Natural killer cell (primary cell): Measurements from ENCODE around the gene PPM1L. TPM values are rescaled to one million over a fixed set of nuclear protein-coding genes. Genes with fewer than 3 reads are reported as not detected.

Experiments used
- ATAC-seq, 3 donors: fragments of 150-1000 bp in 2 of 3; fragments of 200-7000 bp in 1 of 3; cut with Tn5 transposase; 1 replicate in 1 of 3; 2 replicates in 2 of 3; pipeline ENCODE4 v1.10.0; 2021; ENCODE audit warnings: mild to moderate bottlenecking in 2 of 3, moderate library complexity in 2 of 3
- DNase-seq, 2 donors: peaks; one replicate each; pipeline versions ENCODE4 v3.0.0 to v3.0.0-alpha.2; 2013 to 2021; ENCODE audit warnings: mixed read lengths in 1 of 2
- H3K27ac ChIP-seq: one replicate; pipeline ENCODE4 v1.5.1; 2013; ENCODE audit warnings: mild to moderate bottlenecking, low read length
- H3K27me3 ChIP-seq: one replicate; pipeline ENCODE4 v1.6.1; 2013; ENCODE audit warnings: low read length; ENCODE audit not compliant: control insufficient read depth, insufficient read depth
- H3K36me3 ChIP-seq: one replicate; pipeline ENCODE4 v1.6.1; 2013; ENCODE audit warnings: low read length; ENCODE audit not compliant: control insufficient read depth, insufficient read depth
- H3K4me1 ChIP-seq: one replicate; pipeline ENCODE4 v1.6.1; 2013; ENCODE audit warnings: low read length; ENCODE audit not compliant: control insufficient read depth, insufficient read depth
- H3K4me3 ChIP-seq: one replicate; pipeline ENCODE4 v1.5.1; 2013; ENCODE audit warnings: low read length
- H3K9me3 ChIP-seq: one replicate; pipeline ENCODE4 v1.6.1; 2013; ENCODE audit warnings: low read length; ENCODE audit not compliant: control insufficient read depth, insufficient read depth
- H3K27ac Mint-ChIP-seq, 2 donors: one replicate each; pipeline ENCODE4 v1.8.0; 2022; ENCODE audit warnings: mild to moderate bottlenecking in 2 of 2, mixed read lengths in 2 of 2, moderate library complexity in 1 of 2
- H3K27me3 Mint-ChIP-seq, 2 donors: one replicate each; pipeline ENCODE4 v1.8.0; 2022; ENCODE audit warnings: low read depth in 2 of 2, mixed read lengths in 2 of 2
- H3K36me3 Mint-ChIP-seq: one replicate; pipeline ENCODE4 v1.8.0; 2022; ENCODE audit warnings: mixed read lengths
- H3K4me1 Mint-ChIP-seq, 2 donors: one replicate each; pipeline ENCODE4 v1.8.0; 2022; ENCODE audit warnings: mixed read lengths in 2 of 2
- H3K4me3 Mint-ChIP-seq: one replicate; pipeline ENCODE4 v1.8.0; 2022; ENCODE audit warnings: mild to moderate bottlenecking, moderate library complexity, mixed read lengths
- H3K9me3 Mint-ChIP-seq, 2 donors: one replicate each; pipeline ENCODE4 v1.8.0; 2022; ENCODE audit warnings: mixed read lengths in 2 of 2
- CTCF ChIP-seq: fragments of 200-600 bp; IDR thresholded peaks from one replicate; pipeline ENCODE4 v1.8.0; 2022; ENCODE audit warnings: antibody characterized with exemption
- WGBS: methylation state at CpG from one replicate; pipeline ENCODE4 v1.1.7; 2013; ENCODE audit warnings: missing lambda C conversion rate; ENCODE audit not compliant: insufficient coverage; 5-methylcytosine and 5-hydroxymethylcytosine counted together
- intact Hi-C: fragments of 100-400 bp; cut with micrococcal nuclease; formaldehyde crosslinking; loops from one replicate; pipeline ENCODE4 v1.14.2; 2022
- total RNA-seq, 4 donors: library from RNA; stranded (reverse); fragments of 120-200 nt in 1 of 4; gene quantifications; one replicate each; pipeline versions ENCODE4 v1.2.3 to v1.2.4, GENCODE V29; 2013 to 2022

Gene PPM1L
- total RNA-seq, 3 donors from 2014 or later (not counting 1 experiment from before 2014, with no cell fraction given): 52.6 to 73.2 (median 52.9) TPM

- no peak for ATAC-seq
- Histone ChIP-seq H3K4me1 (no peaks in the 10 kb centered on the region), H3K4me3 (no peak overlapping the region), H3K9me3 (no peaks in the 10 kb centered on the region), H3K36me3 (no peaks in the 10 kb centered on the region), H3K27ac (no peak overlapping the region), H3K27me3 (no peaks in the 10 kb centered on the region)
- Mint-ChIP-seq H3K4me3 (no peak overlapping the region), H3K27me3 (no peaks in the 10 kb centered on the region), H3K27ac (no peak overlapping the region), H3K36me3 (no peaks in the 10 kb centered on the region), H3K9me3 (no peaks in the 10 kb centered on the region), H3K4me1 (peaks cover 53 to 64% of the 10 kb centered on the region in 2 donors)
- no peak for TF ChIP-seq CTCF
- intact Hi-C loops: no loop called here
- DNase-seq: no peak
Measured at GRCh38 chr3:160931474-160931873, 175.4 kb downstream of the PPM1L start.

- Histone ChIP-seq H3K4me1 (no peaks in the 10 kb centered on the region), H3K27me3 (no peaks in the 10 kb centered on the region), H3K9me3 (no peaks in the 10 kb centered on the region), H3K4me3 (no peak overlapping the region), H3K27ac (no peak overlapping the region), H3K36me3 (no peaks in the 10 kb centered on the region)
- Mint-ChIP-seq H3K9me3 (no peaks in the 10 kb centered on the region), H3K4me1 (peaks cover 26 to 36% of the 10 kb centered on the region in 2 donors), H3K36me3 (no peaks in the 10 kb centered on the region), H3K27ac (no peak overlapping the region), H3K4me3 (no peak overlapping the region), H3K27me3 (no peaks in the 10 kb centered on the region)
- ATAC-seq (no peak), DNase-seq (no peak)
- intact Hi-C loops: no loop called here
- TF ChIP-seq CTCF: no peak
- WGBS: 92% methylated on average over 6 of the region's 6 CpGs
Measured at GRCh38 chr3:160935413-160936095, 179.5 kb downstream of the PPM1L start.

GRCh38 chr3:160941885-160942494 lies 186.0 kb downstream of the PPM1L start:
- intact Hi-C loops: loop anchor here (1.0 to 10.0 kb wide), 5 partner anchors 185 to 480 kb away; partner anchors contain the start of gene PPM1L
- 43% methylated on average over 2 of the region's 5 CpGs for WGBS
- no peaks in the 10 kb centered on the region for H3K27me3 Mint-ChIP-seq
- Histone ChIP-seq H3K4me1 (no peaks in the 10 kb centered on the region), H3K4me3 (no peak overlapping the region), H3K9me3 (no peaks in the 10 kb centered on the region), H3K27me3 (no peaks in the 10 kb centered on the region), H3K27ac (no peak overlapping the region), H3K36me3 (no peaks in the 10 kb centered on the region)
- ATAC-seq (peak; percentile 89 to 99 (median 98)), DNase-seq (peak; percentile 62 to 83)
- TF ChIP-seq CTCF: peak; percentile 89
- no peaks in the 10 kb centered on the region for H3K9me3 Mint-ChIP-seq
- H3K4me1 Mint-ChIP-seq: peaks cover 12 to 20% of the 10 kb centered on the region in 2 donors
- H3K36me3 Mint-ChIP-seq: no peaks in the 10 kb centered on the region
- H3K4me3 Mint-ChIP-seq: no peak overlapping the region
- peak overlapping the region in 1 of 2 donors; percentile 67 for H3K27ac Mint-ChIP-seq
